Spleen (tissue), 7 donors: ENCODE results near the gene ABCC8.

ENCODE experiments used
- POLR2A ChIP-seq, 3 donors: fragments of 450-650 bp; IDR thresholded peaks; one replicate each; pipeline ENCODE4 v1.5.1; 2017; ENCODE audit warnings: antibody characterized with exemption in 3 of 3, mild to moderate bottlenecking in 1 of 3
- POLR2AphosphoS5 ChIP-seq, 3 donors: sonication (generic); formaldehyde crosslinking; IDR thresholded peaks; one replicate each; pipeline ENCODE4 v1.5.1; 2017; ENCODE audit warnings: antibody characterized with exemption in 3 of 3
- TF ChIP-seq, protein P1 (sequence below), 11 experiments: fragments of 200-600 bp in 7 of 11; fragments of 450-650 bp in 4 of 11; sonication (generic) in 4 of 11; IDR thresholded peaks in 8 of 11; conservative IDR thresholded peaks in 3 of 11; 1 replicate in 7 of 11; 2 replicates in 4 of 11; pipeline versions ENCODE4 v1.4.0 to v1.8.0; 2016 to 2021; ENCODE audit warnings: antibody characterized with exemption in 11 of 11, inconsistent platforms in 4 of 11, mild to moderate bottlenecking in 1 of 11
- donor health status: DM: no; HTN: no; CAD: no; lungs with moderate emphysema.
- donor health status: DM: no; HTN: no; CAD: no.
- donor health status: DM: no; HTN: no; CAD: no.

DNA sequence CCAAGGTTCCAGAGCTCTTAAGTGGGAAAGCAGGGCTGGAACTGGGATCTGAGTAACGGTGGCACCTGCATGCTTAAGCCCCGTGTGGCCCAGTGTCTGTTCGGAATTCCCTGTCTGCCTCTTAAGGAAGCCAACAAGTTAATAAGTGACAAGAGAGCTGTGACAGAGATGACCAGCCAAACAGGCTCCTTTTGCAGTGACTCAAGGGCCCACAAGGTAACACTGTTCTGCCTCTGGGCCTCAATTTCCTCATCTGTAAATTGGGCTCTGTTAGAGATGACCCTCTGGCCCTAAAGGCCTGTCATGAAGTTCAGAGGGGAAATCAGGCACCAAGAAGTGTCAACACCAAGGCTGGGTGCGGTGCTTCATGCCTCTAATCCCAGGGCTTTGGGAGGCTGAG, 48.9 kb upstream of the ABCC8 start:
- TF ChIP-seq, protein P1, sequence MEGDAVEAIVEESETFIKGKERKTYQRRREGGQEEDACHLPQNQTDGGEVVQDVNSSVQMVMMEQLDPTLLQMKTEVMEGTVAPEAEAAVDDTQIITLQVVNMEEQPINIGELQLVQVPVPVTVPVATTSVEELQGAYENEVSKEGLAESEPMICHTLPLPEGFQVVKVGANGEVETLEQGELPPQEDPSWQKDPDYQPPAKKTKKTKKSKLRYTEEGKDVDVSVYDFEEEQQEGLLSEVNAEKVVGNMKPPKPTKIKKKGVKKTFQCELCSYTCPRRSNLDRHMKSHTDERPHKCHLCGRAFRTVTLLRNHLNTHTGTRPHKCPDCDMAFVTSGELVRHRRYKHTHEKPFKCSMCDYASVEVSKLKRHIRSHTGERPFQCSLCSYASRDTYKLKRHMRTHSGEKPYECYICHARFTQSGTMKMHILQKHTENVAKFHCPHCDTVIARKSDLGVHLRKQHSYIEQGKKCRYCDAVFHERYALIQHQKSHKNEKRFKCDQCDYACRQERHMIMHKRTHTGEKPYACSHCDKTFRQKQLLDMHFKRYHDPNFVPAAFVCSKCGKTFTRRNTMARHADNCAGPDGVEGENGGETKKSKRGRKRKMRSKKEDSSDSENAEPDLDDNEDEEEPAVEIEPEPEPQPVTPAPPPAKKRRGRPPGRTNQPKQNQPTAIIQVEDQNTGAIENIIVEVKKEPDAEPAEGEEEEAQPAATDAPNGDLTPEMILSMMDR (IDR thresholded peaks at IDR 0.05 in 8 of 11, conservative IDR thresholded peaks at IDR 0.05 in 3 of 11), result no peak
- TF ChIP-seq POLR2A (IDR thresholded peaks at IDR 0.05) (no peak), POLR2AphosphoS5 (IDR thresholded peaks at IDR 0.05) (no peak)
